DOHH2 (cell line): ENCODE data around the gene ITPR2.

Experiments used
- H3F3A ChIP-seq: fragments of 200-600 bp; sonication (generic), shearing (Covaris generic); 2 replicates; pipeline ENCODE4 v1.6.0; 2016; ENCODE audit warnings: antibody characterized with exemption, mild to moderate bottlenecking; ENCODE audit not compliant: control insufficient read depth, insufficient read depth
- H3K27ac ChIP-seq: fragments of 200-600 bp; sonication (generic); 2 replicates; pipeline ENCODE4 v1.5.1; 2014; ENCODE audit warnings: low read depth, mild to moderate bottlenecking, low read length, moderate library complexity
- H3K27me3 ChIP-seq: fragments of 200-600 bp; sonication (generic); 2 replicates; pipeline ENCODE4 v1.6.1; 2014; ENCODE audit warnings: mild to moderate bottlenecking, low read length, mixed read lengths; ENCODE audit not compliant: control insufficient read depth
- H3K36me3 ChIP-seq: fragments of 200-600 bp; sonication (generic); 2 replicates; pipeline ENCODE4 v1.6.1; 2014; ENCODE audit warnings: mild to moderate bottlenecking, low read length, moderate library complexity, mixed read lengths; ENCODE audit not compliant: control insufficient read depth
- H3K4me1 ChIP-seq: fragments of 200-600 bp; sonication (generic); 2 replicates; pipeline ENCODE4 v1.6.1; 2014; ENCODE audit warnings: mild to moderate bottlenecking, low read length, mixed read lengths; ENCODE audit not compliant: control insufficient read depth
- H3K4me2 ChIP-seq: fragments of 200-600 bp; sonication (generic); 2 replicates; pipeline ENCODE4 v1.6.0; 2014; ENCODE audit warnings: mild to moderate bottlenecking, low read length, moderate library complexity
- H3K4me3 ChIP-seq: fragments of 200-600 bp; sonication (generic); 2 replicates; pipeline ENCODE4 v1.5.1; 2014; ENCODE audit warnings: mild to moderate bottlenecking, low read length, mixed read lengths
- H3K79me2 ChIP-seq: fragments of 200-600 bp; sonication (generic); 2 replicates; pipeline ENCODE4 v1.6.1; 2014; ENCODE audit warnings: mild to moderate bottlenecking, low read length, mixed read lengths; ENCODE audit not compliant: control insufficient read depth
- H3K9me2 ChIP-seq: fragments of 200-600 bp; sonication (generic); replicated peaks from 2 replicates; pipeline ENCODE4 v1.6.1; 2014; ENCODE audit warnings: mild to moderate bottlenecking, low read length, mixed read lengths; ENCODE audit not compliant: control insufficient read depth
- H3K9me3 ChIP-seq: fragments of 200-600 bp; sonication (generic); 2 replicates; pipeline ENCODE4 v1.6.1; 2014; ENCODE audit warnings: antibody characterized with exemption, low read length, mixed read lengths; ENCODE audit not compliant: control insufficient read depth, insufficient read depth
- H4K20me1 ChIP-seq: fragments of 200-600 bp; sonication (generic); 2 replicates; pipeline ENCODE4 v1.6.0; 2014; ENCODE audit warnings: low read depth, mild to moderate bottlenecking, antibody characterized with exemption, low read length, moderate library complexity; ENCODE audit not compliant: control insufficient read depth, insufficient read depth
- EZH2phosphoT487 ChIP-seq: fragments of 200-600 bp; sonication (generic); IDR thresholded peaks from 2 replicates; pipeline ENCODE4 v1.6.1; 2017; ENCODE audit warnings: borderline replicate concordance, mild to moderate bottlenecking, antibody characterized with exemption, low read length, moderate library complexity, mixed read lengths
- TF ChIP-seq, protein P1 (sequence below): fragments of 200-600 bp; sonication (generic); IDR thresholded peaks from one replicate; pipeline ENCODE4 v1.5.1; 2014; ENCODE audit warnings: antibody characterized with exemption, mild to moderate bottlenecking, low read depth, low read length; ENCODE audit not compliant: poor library complexity, severe bottlenecking

ITPR2 gene

DNA sequence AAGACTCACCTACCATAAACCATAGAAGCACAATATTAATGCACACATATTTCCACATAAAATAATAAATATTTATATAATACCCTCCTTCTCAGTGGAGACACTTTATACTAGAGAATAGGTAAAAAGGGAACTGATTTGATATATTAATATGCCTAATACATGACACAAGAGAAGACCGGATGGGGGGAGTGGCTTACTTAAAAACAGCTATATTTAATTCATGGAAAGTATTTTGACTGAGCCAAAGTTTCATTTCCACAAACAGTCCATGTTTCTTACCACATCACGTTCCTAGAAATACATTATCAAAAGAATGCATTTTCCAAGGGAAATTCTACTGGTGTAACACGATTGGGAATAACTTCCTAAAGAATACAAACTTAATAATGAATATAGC, 63.4 kb downstream of the ITPR2 start:
- TF ChIP-seq, protein P1, sequence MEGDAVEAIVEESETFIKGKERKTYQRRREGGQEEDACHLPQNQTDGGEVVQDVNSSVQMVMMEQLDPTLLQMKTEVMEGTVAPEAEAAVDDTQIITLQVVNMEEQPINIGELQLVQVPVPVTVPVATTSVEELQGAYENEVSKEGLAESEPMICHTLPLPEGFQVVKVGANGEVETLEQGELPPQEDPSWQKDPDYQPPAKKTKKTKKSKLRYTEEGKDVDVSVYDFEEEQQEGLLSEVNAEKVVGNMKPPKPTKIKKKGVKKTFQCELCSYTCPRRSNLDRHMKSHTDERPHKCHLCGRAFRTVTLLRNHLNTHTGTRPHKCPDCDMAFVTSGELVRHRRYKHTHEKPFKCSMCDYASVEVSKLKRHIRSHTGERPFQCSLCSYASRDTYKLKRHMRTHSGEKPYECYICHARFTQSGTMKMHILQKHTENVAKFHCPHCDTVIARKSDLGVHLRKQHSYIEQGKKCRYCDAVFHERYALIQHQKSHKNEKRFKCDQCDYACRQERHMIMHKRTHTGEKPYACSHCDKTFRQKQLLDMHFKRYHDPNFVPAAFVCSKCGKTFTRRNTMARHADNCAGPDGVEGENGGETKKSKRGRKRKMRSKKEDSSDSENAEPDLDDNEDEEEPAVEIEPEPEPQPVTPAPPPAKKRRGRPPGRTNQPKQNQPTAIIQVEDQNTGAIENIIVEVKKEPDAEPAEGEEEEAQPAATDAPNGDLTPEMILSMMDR: no peak
- TF ChIP-seq EZH2phosphoT487: no peak
- no peak overlapping the region for H3K27ac ChIP-seq
- H3F3A ChIP-seq: no peaks in the 10 kb centered on the region
- H3K4me2 ChIP-seq: peak overlapping the region; percentile 27
- H3K79me2 ChIP-seq: peaks cover 5% of the 10 kb centered on the region
- H3K4me1 ChIP-seq: peaks cover 21% of the 10 kb centered on the region
- H3K9me3 ChIP-seq: no peaks in the 10 kb centered on the region
- no peaks in the 10 kb centered on the region for H3K9me2 ChIP-seq
- no peak overlapping the region for H3K4me3 ChIP-seq
- H3K36me3 ChIP-seq: peaks cover 4% of the 10 kb centered on the region; the same call in 1 of the 2 replicates
- peaks cover 12% of the 10 kb centered on the region for H4K20me1 ChIP-seq
- H3K27me3 ChIP-seq: no peaks in the 10 kb centered on the region

DNA sequence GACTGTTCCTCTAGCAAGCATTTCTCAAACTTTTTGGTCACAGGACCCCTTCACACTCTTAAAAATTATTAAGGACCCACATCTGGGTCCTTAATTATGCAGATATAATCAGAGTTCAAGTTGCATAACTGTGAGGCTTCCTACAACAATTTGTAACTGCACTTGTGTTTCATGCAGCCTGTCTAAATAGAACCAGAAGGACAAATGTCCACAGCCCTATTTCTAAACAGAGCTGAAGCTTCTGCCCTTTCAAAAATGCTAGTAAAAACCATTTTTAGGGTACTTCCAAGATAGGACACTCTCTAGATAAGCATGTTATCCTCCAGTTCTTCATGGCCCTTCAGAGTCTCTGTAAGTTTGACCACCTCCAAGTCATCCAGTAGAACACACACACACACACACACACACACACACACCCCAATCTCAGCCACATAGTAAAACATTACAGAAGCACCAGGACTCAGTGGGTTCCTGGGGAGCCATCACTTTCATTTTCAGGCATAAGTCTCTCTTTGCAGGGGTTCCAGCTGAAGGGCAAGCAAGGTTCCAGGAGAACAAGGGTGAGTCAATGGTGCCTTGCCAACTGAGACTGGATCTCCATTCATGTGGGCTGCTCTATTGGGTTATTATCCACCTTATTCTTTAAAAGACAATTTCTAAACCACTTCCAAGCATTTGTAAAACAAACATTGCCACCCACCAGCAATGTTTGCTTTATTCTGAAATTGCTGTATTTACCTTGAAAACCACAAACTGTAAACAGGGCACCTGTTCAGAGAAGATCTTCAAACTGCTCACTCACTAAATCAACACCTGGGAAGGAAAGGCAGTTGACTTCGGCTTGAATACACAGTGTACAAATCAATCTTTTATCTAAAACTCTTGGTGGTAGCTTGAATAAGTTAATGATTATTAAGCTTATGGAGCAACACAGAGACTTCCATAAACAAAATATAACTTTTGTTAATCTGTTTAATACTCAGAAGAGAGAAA, 64.1 kb downstream of the ITPR2 start:
- Histone ChIP-seq H3K36me3 (peaks cover 4% of the 10 kb centered on the region; the same call in 1 of the 2 replicates), H3K4me1 (peaks cover 21% of the 10 kb centered on the region), H3F3A (no peaks in the 10 kb centered on the region), H4K20me1 (peaks cover 12% of the 10 kb centered on the region), H3K9me2 (no peaks in the 10 kb centered on the region), H3K4me2 (peak overlapping the region; percentile 27), H3K27me3 (no peaks in the 10 kb centered on the region), H3K27ac (no peak overlapping the region), H3K4me3 (no peak overlapping the region), H3K79me2 (peaks cover 5% of the 10 kb centered on the region), H3K9me3 (no peaks in the 10 kb centered on the region)
- TF ChIP-seq EZH2phosphoT487: no peak
- TF ChIP-seq, protein P1: no peak

DNA sequence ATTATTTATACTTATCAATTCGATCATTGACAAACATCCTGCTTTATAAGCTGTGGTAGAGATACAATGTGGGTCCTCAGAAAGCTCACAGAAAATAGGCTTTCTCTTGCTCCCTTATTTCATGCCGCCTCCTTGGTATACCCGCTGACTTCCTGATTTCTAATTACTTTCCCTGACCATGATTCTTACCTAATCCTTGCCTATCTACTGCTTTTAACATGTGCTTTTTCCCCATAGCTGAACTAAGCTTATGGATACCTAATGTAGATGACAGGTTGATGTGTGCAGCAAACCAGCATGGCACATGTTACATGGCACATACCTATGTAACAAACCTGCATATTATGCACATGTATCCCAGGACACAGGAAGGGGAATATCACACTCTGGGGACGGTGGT, 65.1 kb downstream of the ITPR2 start:
- no peaks in the 10 kb centered on the region for H3K9me2 ChIP-seq
- TF ChIP-seq, protein P1: no peak
- TF ChIP-seq EZH2phosphoT487: no peak
- no peak overlapping the region for H3K27ac ChIP-seq
- H4K20me1 ChIP-seq: peaks cover 12% of the 10 kb centered on the region
- H3K4me1 ChIP-seq: peaks cover 21% of the 10 kb centered on the region
- H3K36me3 ChIP-seq: peaks cover 4% of the 10 kb centered on the region; the same call in 1 of the 2 replicates
- H3F3A ChIP-seq: no peaks in the 10 kb centered on the region
- no peaks in the 10 kb centered on the region for H3K9me3 ChIP-seq
- no peaks in the 10 kb centered on the region for H3K27me3 ChIP-seq
- H3K4me3 ChIP-seq: no peak overlapping the region
- peaks cover 5% of the 10 kb centered on the region for H3K79me2 ChIP-seq
- H3K4me2 ChIP-seq: no peak overlapping the region
